K562 (cell line): ENCODE data around the gene CUL1. TPM values are rescaled to one million over a fixed set of nuclear protein-coding genes. Genes with fewer than 3 reads are reported as not detected.

Experiments used
- ATAC-seq: fragments of 200-7000 bp; cut with Tn5 transposase; 3 replicates; pipeline ENCODE4 v1.9.1; 2020; ENCODE audit warnings: moderate library complexity
- BruUV-seq: library from RNA; stranded (reverse); fragments of 400-500 nt; replicated peaks from 2 replicates; lab custom pipeline; 2021; lab: Mats Ljungman, UMichigan
- CTCF ChIA-PET: fragments of 300-600 bp; formaldehyde crosslinking; extraction: SDS; loops from one replicate; lab custom pipeline; 2021; ENCODE audit warnings: low intra/inter-chr PET ratio; lab: Yijun Ruan, JAX
- POLR2A ChIA-PET: fragments of 300-600, 350-650 bp; sonication (Branson Sonifier 250); formaldehyde crosslinking; extraction: SDS; loops from one replicate; lab custom pipeline; 2021; ENCODE audit warnings: antibody characterized with exemption, inconsistent platforms; lab: Yijun Ruan, JAX
- DNase-seq, 4 experiments: peaks; one replicate each; pipeline versions ENCODE4 v3.0.0 to v3.0.0-alpha.2; 2011 to 2018; ENCODE audit warnings: low spot score in 3 of 4, mixed read lengths in 3 of 4; ENCODE audit errors: extremely low read depth in 1 of 4
- FAIRE-seq: peaks from 2 replicates; lab custom pipeline; 2011; peaks lifted over from hg19 to GRCh38; lab: Jason Lieb, UNC
- H2AFZ ChIP-seq: 2 replicates; pipeline ENCODE4 v1.6.0; 2011; ENCODE audit warnings: low read depth, low read length, control low read depth, inconsistent platforms
- H3K27ac ChIP-seq: fragments of 200-600 bp; 3 replicates; pipeline ENCODE4 v1.8.0; 2011; ENCODE audit warnings: low read depth, mild to moderate bottlenecking, control low read depth, inconsistent platforms, low read length, moderate library complexity, mixed read lengths; ENCODE audit errors: extremely low read depth
- H3K27me3 ChIP-seq, 2 experiments: fragments of 300-600 bp in 1 of 2; 2 replicates in 1 of 2; 3 replicates in 1 of 2; pipeline versions ENCODE4 v1.6.0 to v1.8.0; 2011; ENCODE audit warnings: inconsistent platforms in 2 of 2, low read length in 2 of 2, mild to moderate bottlenecking in 1 of 2, mixed read lengths in 1 of 2, moderate library complexity in 1 of 2; ENCODE audit not compliant: control insufficient read depth in 2 of 2, insufficient read depth in 2 of 2
- H3K36me3 ChIP-seq: fragments of 300-600 bp; 3 replicates; pipeline ENCODE4 v1.8.0; 2011; ENCODE audit warnings: mild to moderate bottlenecking, low read length, inconsistent platforms; ENCODE audit not compliant: control insufficient read depth, insufficient read depth
- H3K4me1 ChIP-seq, 2 experiments: fragments of 200-600 bp in 1 of 2; replicated peaks in 1 of 2; 2 replicates in 1 of 2; 3 replicates in 1 of 2; pipeline versions ENCODE4 v1.5.1 to v1.8.0; 2011; ENCODE audit warnings: inconsistent platforms in 2 of 2, low read length in 2 of 2, mild to moderate bottlenecking in 1 of 2, mixed read lengths in 1 of 2, moderate library complexity in 1 of 2; ENCODE audit not compliant: control insufficient read depth in 2 of 2, insufficient read depth in 2 of 2
- H3K4me2 ChIP-seq: 2 replicates; pipeline ENCODE4 v1.6.1; 2011; ENCODE audit warnings: low read length, control low read depth, inconsistent platforms, mixed read lengths; ENCODE audit not compliant: insufficient read depth
- H3K4me3 ChIP-seq: fragments of 200-600 bp; sonication (generic), shearing (Covaris generic); 2 replicates; pipeline ENCODE4 v1.5.1; 2016; ENCODE audit warnings: control low read depth, inconsistent platforms
- H3K79me2 ChIP-seq: fragments of 200-600 bp; 3 replicates; pipeline ENCODE4 v1.8.0; 2011; ENCODE audit warnings: low read length, inconsistent platforms; ENCODE audit not compliant: control insufficient read depth, insufficient read depth
- H3K9ac ChIP-seq, 2 experiments: 2 replicates each; pipeline versions ENCODE4 v1.6.0 to v1.6.1; 2011; ENCODE audit warnings: low read depth in 2 of 2, low read length in 2 of 2, control low read depth in 1 of 2, inconsistent platforms in 1 of 2, mild to moderate bottlenecking in 1 of 2, mixed read lengths in 1 of 2; ENCODE audit not compliant: insufficient read depth in 1 of 2
- H3K9me1 ChIP-seq: one replicate; pipeline ENCODE4 v1.6.0; 2011; ENCODE audit warnings: inconsistent platforms, mild to moderate bottlenecking, low read length, moderate library complexity; ENCODE audit not compliant: control insufficient read depth, insufficient read depth
- H3K9me3 ChIP-seq: replicated peaks from 2 replicates; pipeline ENCODE4 v1.5.1; 2011; ENCODE audit warnings: low read depth, low read length, inconsistent platforms; ENCODE audit not compliant: control insufficient read depth, insufficient read depth
- H4K20me1 ChIP-seq: replicated peaks from 2 replicates; pipeline ENCODE4 v1.6.1; 2011; ENCODE audit warnings: low read length, inconsistent platforms, mixed read lengths; ENCODE audit not compliant: control insufficient read depth, insufficient read depth
- MYC ChIP-seq, 2 experiments: fragments of 250-450 bp in 1 of 2; sonication (Bioruptor Pico) in 1 of 2; IDR thresholded peaks; 2 replicates each; pipeline versions ENCODE4 v1.5.1 to v1.6.1; 2012 to 2021; ENCODE audit warnings: low read depth in 2 of 2, borderline replicate concordance in 1 of 2, improper control_type of control experiment in 1 of 2, low read length in 1 of 2, mild to moderate bottlenecking in 1 of 2, moderate library complexity in 1 of 2
- POLR2G ChIP-seq: fragments of 200-400 bp; formaldehyde crosslinking; IDR thresholded peaks from 2 replicates; pipeline ENCODE4 v1.6.1; 2017; ENCODE audit warnings: low read depth, mild to moderate bottlenecking, antibody characterized with exemption, low read length, moderate library complexity
- STAG1 ChIP-seq: sonication (generic); formaldehyde crosslinking; IDR thresholded peaks from 2 replicates; pipeline ENCODE4 v1.5.0; 2020; ENCODE audit warnings: missing genetic modification reagents, borderline replicate concordance
- WGBS: fragments of 100-300 bp; shearing (Covaris generic); methylation state at CpG from one replicate; pipeline ENCODE4 v1.1.6; 2016; ENCODE audit warnings: low coverage, mixed read lengths; ENCODE audit not compliant: insufficient coverage; ENCODE audit errors: missing lambda C conversion rate; 5-methylcytosine and 5-hydroxymethylcytosine counted together
- in situ Hi-C: fragments of 300-500 bp; cut with MboI; formaldehyde crosslinking; loops from 4 replicates; pipeline ENCODE4 v1.15.0; 2018; ENCODE audit warnings: inconsistent platforms, mixed read lengths
- intact Hi-C: fragments of 100-400 bp; cut with micrococcal nuclease; formaldehyde crosslinking; loops from 2 replicates; pipeline ENCODE4 v1.14.2; 2022
- polyA plus RNA-seq, 8 experiments: library from polyadenylated mRNA; depleted of rRNA in 4 of 8; stranded (reverse) in 5 of 8; unstranded in 3 of 8; fragments of >200 nt; fragmentation: Nextera tagmentation in 2 of 8; fragmentation: Illumina TruSeq in 1 of 8; extraction: Ambion mirVana in 2 of 8; extraction: Trizol in 1 of 8; gene quantifications; 2 replicates each; pipeline versions ENCODE4 v1.2.1 to v1.2.3, GENCODE V29; 2011 to 2014; ENCODE audit warnings: inconsistent platforms in 1 of 8, missing spikeins in 1 of 8
- total RNA-seq, 7 experiments: library from RNA; depleted of rRNA in 6 of 7; stranded (reverse); fragments of >200 nt in 6 of 7; fragmentation: Illumina TruSeq in 2 of 7; extraction: Trizol in 2 of 7; gene quantifications; 2 replicates each; pipeline versions ENCODE4 v1.2.1 to v1.2.3, GENCODE V29; 2011 to 2021; ENCODE audit warnings: low replicate concordance in 1 of 7

The CUL1 gene
- total and polyA plus RNA-seq, 9 of the 15 experiments (the other 6 are each of a cell fraction or from before 2014, with no cell fraction given) = 31.5 to 107 (median 96.5) TPM

- H3K9ac ChIP-seq = 0 out of 4 replicates have a peak overlapping the region, but pooled peaks of 1 of the 2 experiments have one; percentile 33
- peaks cover 95% of the 10 kb centered on the region for H3K36me3 ChIP-seq
- ChIA-PET POLR2A (interaction anchor here (0.5 to 1.4 kb wide), 5 partner anchors 14 to 77 kb away, joined by 3 to 5 read pairs (median 3); no protein-coding TSS in a partner anchor), CTCF (no interaction called here)
- H3K27me3 ChIP-seq = no peaks in the 10 kb centered on the region
- H2AFZ ChIP-seq = no peak overlapping the region
- no TSS peak for BruUV-seq
- H3K27ac ChIP-seq = no peak overlapping the region
- H3K4me2 ChIP-seq = no peak overlapping the region
- ATAC-seq (no peak), DNase-seq (no peak), FAIRE-seq (no peak)
- peaks cover 0 to 2% of the 10 kb centered on the region in 2 experiments; a peak in 3 of 5 replicates for H3K4me1 ChIP-seq
- TF ChIP-seq STAG1 (CRISPR knock-in tag) (0 out of 2 replicates have a peak, but pooled peaks have one; percentile 17), MYC (IDR thresholded peaks at IDR 0.05; ENCODE audit: low read depth, low read length) (no peak), MYC (CRISPR knock-in tag; IDR thresholded peaks at IDR 0.05; ENCODE audit: borderline replicate concordance, low read depth) (no peak), POLR2G (peak; percentile 38)
- no peaks in the 10 kb centered on the region for H3K9me1 ChIP-seq
- no peaks in the 10 kb centered on the region for H3K79me2 ChIP-seq
- in situ Hi-C loops = no loop called here
- no peaks in the 10 kb centered on the region for H4K20me1 ChIP-seq
- no peak overlapping the region for H3K4me3 ChIP-seq
- H3K9me3 ChIP-seq = no peaks in the 10 kb centered on the region
- intact Hi-C loops = loop anchor here (5.0 kb wide), 1 partner anchor 685 kb away; no protein-coding TSS in a partner anchor
- WGBS = 90% methylated on average over 14 of the region's 14 CpGs
These were observed 89.0 kb downstream of the CUL1 start for GRCh38 chr7:148787571-148788295.
